ENCODE measurements around the gene SENP7. TPM values are rescaled to one million over a fixed set of nuclear protein-coding genes. Genes with fewer than 3 reads are reported as not detected.
A peak's percentile ranks its signal among the peaks of the same experiment; 100 is the strongest.

SENP7 gene
- total and polyA plus RNA-seq, 2 experiments from 2014 or later = 5.0 to 9.0 TPM

GRCh38 chr3:101532783-101533602, 20.0 kb upstream of the SENP7 start:
- peaks cover 23% of the 10 kb centered on the region for H3K36me3 Mint-ChIP-seq (ENCODE audit: low read depth)
- H2AFZ ChIP-seq = peak overlapping the region; percentile 81; the same call in 1 of the 2 replicates
- no peaks in the 10 kb centered on the region for H3F3A ChIP-seq (replicated peaks; ENCODE audit: low read depth)
- no peak overlapping the region for H3K4me2 ChIP-seq
- H3K27ac ChIP-seq (ENCODE audit: low read depth) = no peak overlapping the region
- H3K4me3 Mint-ChIP-seq = no peak overlapping the region
- no peaks in the 10 kb centered on the region for H3K27me3 ChIP-seq (ENCODE audit: insufficient read depth)
- H3K4me1 Mint-ChIP-seq = peaks cover 17% of the 10 kb centered on the region; the same call in 2 of the 3 replicates
- H3K4me1 ChIP-seq (ENCODE audit: insufficient read depth) = peaks cover 17% of the 10 kb centered on the region
- H4K20me1 ChIP-seq (replicated peaks; ENCODE audit: insufficient read depth) = no peaks in the 10 kb centered on the region
- H3K9me2 ChIP-seq (ENCODE audit: insufficient read depth) = peaks cover 2% of the 10 kb centered on the region; the same call in 1 of the 2 replicates
- ATAC-seq = no peak
- no peaks in the 10 kb centered on the region for H3K79me2 ChIP-seq (replicated peaks; ENCODE audit: insufficient read depth)
- no peaks in the 10 kb centered on the region for H3K27me3 Mint-ChIP-seq (ENCODE audit: insufficient read depth, low read depth, poor library complexity)
- H3K36me3 ChIP-seq (ENCODE audit: insufficient read depth) = no peaks in the 10 kb centered on the region
- peaks cover 28% of the 10 kb centered on the region for H3K9me3 Mint-ChIP-seq
- no peak for DNase-seq (ENCODE audit: low spot score)
- no peak overlapping the region for H3K27ac Mint-ChIP-seq
- H3K4me3 ChIP-seq = no peak overlapping the region
- TF ChIP-seq, protein P1, sequence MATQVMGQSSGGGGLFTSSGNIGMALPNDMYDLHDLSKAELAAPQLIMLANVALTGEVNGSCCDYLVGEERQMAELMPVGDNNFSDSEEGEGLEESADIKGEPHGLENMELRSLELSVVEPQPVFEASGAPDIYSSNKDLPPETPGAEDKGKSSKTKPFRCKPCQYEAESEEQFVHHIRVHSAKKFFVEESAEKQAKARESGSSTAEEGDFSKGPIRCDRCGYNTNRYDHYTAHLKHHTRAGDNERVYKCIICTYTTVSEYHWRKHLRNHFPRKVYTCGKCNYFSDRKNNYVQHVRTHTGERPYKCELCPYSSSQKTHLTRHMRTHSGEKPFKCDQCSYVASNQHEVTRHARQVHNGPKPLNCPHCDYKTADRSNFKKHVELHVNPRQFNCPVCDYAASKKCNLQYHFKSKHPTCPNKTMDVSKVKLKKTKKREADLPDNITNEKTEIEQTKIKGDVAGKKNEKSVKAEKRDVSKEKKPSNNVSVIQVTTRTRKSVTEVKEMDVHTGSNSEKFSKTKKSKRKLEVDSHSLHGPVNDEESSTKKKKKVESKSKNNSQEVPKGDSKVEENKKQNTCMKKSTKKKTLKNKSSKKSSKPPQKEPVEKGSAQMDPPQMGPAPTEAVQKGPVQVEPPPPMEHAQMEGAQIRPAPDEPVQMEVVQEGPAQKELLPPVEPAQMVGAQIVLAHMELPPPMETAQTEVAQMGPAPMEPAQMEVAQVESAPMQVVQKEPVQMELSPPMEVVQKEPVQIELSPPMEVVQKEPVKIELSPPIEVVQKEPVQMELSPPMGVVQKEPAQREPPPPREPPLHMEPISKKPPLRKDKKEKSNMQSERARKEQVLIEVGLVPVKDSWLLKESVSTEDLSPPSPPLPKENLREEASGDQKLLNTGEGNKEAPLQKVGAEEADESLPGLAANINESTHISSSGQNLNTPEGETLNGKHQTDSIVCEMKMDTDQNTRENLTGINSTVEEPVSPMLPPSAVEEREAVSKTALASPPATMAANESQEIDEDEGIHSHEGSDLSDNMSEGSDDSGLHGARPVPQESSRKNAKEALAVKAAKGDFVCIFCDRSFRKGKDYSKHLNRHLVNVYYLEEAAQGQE (IDR thresholded peaks at IDR 0.05; ENCODE audit: unreplicated experiment) = no peak
- TF ChIP-seq ZNF331 (CRISPR knock-in tag; IDR thresholded peaks at IDR 0.05; ENCODE audit: low read depth) (no peak), ZNF114 (CRISPR knock-in tag; IDR thresholded peaks at IDR 0.05) (no peak), EZH2phosphoT487 (IDR thresholded peaks at IDR 0.05; ENCODE audit: unreplicated experiment) (no peak), EZH2 (IDR thresholded peaks at IDR 0.05; ENCODE audit: low read depth, unreplicated experiment) (no peak), POLR2AphosphoS5 (IDR thresholded peaks at IDR 0.05; ENCODE audit: low read depth) (no peak)

GRCh38 chr3:101531473-101532086, 18.6 kb upstream of the SENP7 start:
- peaks cover 39% of the 10 kb centered on the region for H3K9me3 Mint-ChIP-seq
- H3K27me3 Mint-ChIP-seq (ENCODE audit: insufficient read depth, low read depth, poor library complexity) = no peaks in the 10 kb centered on the region
- no peak overlapping the region for H3K4me3 Mint-ChIP-seq
- Histone ChIP-seq H3K27me3 (ENCODE audit: insufficient read depth) (no peaks in the 10 kb centered on the region), H3K4me3 (no peak overlapping the region), H4K20me1 (replicated peaks; ENCODE audit: insufficient read depth) (no peaks in the 10 kb centered on the region), H3K4me1 (ENCODE audit: insufficient read depth) (peaks cover 17% of the 10 kb centered on the region), H2AFZ (0 out of 2 replicates have a peak overlapping the region, but pooled peaks have one; percentile 30), H3K36me3 (ENCODE audit: insufficient read depth) (no peaks in the 10 kb centered on the region), H3K9me2 (ENCODE audit: insufficient read depth) (peaks cover 2% of the 10 kb centered on the region; the same call in 1 of the 2 replicates), H3F3A (replicated peaks; ENCODE audit: low read depth) (no peaks in the 10 kb centered on the region), H3K27ac (ENCODE audit: low read depth) (no peak overlapping the region), H3K4me2 (no peak overlapping the region), H3K79me2 (replicated peaks; ENCODE audit: insufficient read depth) (no peaks in the 10 kb centered on the region)
- no peak for DNase-seq (ENCODE audit: low spot score)
- TF ChIP-seq, protein P2, sequence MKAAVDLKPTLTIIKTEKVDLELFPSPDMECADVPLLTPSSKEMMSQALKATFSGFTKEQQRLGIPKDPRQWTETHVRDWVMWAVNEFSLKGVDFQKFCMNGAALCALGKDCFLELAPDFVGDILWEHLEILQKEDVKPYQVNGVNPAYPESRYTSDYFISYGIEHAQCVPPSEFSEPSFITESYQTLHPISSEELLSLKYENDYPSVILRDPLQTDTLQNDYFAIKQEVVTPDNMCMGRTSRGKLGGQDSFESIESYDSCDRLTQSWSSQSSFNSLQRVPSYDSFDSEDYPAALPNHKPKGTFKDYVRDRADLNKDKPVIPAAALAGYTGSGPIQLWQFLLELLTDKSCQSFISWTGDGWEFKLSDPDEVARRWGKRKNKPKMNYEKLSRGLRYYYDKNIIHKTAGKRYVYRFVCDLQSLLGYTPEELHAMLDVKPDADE (IDR thresholded peaks at IDR 0.05) = no peak
- peaks cover 29% of the 10 kb centered on the region for H3K36me3 Mint-ChIP-seq (ENCODE audit: low read depth)
- H3K27ac Mint-ChIP-seq = no peak overlapping the region; the same call in 1 of the 2 replicates
- peaks cover 17% of the 10 kb centered on the region; the same call in 2 of the 3 replicates for H3K4me1 Mint-ChIP-seq
- no peak for ATAC-seq
